IgD-negative memory B cell (primary cell): ENCODE measurements around the gene CCDC93. TPM values are rescaled to one million over a fixed set of nuclear protein-coding genes. Genes with fewer than 3 reads are reported as not detected.
"Not testable (repeated sequence)": the region's sequence is repeated elsewhere in the genome, so short reads cannot be mapped to it uniquely, and the experiment has no call there.

Source experiments
- H3K27ac Mint-ChIP-seq, 3 donors: one replicate each; pipeline ENCODE4 v1.8.0; 2020 to 2022; ENCODE audit warnings: mild to moderate bottlenecking in 3 of 3, mixed read lengths in 3 of 3, moderate library complexity in 1 of 3
- H3K27me3 Mint-ChIP-seq: one replicate; pipeline ENCODE4 v1.8.0; 2021; ENCODE audit warnings: mixed read lengths
- H3K36me3 Mint-ChIP-seq: one replicate; pipeline ENCODE4 v1.8.0; 2020; ENCODE audit warnings: mild to moderate bottlenecking, mixed read lengths
- H3K4me1 Mint-ChIP-seq, 3 donors: one replicate each; pipeline ENCODE4 v1.8.0; 2020 to 2022; ENCODE audit warnings: mixed read lengths in 3 of 3, mild to moderate bottlenecking in 1 of 3
- H3K4me3 Mint-ChIP-seq, 4 donors: one replicate each; pipeline ENCODE4 v1.8.0; 2020 to 2022; ENCODE audit warnings: mild to moderate bottlenecking in 4 of 4, mixed read lengths in 4 of 4, moderate library complexity in 3 of 4
- H3K9me3 Mint-ChIP-seq, 3 donors: one replicate each; pipeline ENCODE4 v1.8.0; 2020 to 2021; ENCODE audit warnings: mixed read lengths in 3 of 3, mild to moderate bottlenecking in 1 of 3
- polyA plus RNA-seq: library from polyadenylated mRNA; unstranded; fragments of 300-500 nt; fragmentation: Illumina TruSeq; gene quantifications from one replicate; pipeline ENCODE4 v1.2.3, GENCODE V29; 2021

The CCDC93 gene
- polyA plus RNA-seq, 1 donor from 2014 or later: 11.7 TPM

- Mint-ChIP-seq H3K36me3 (no peaks in the 10 kb centered on the region), H3K27ac (no peak overlapping the region), H3K9me3 (no peaks in the 10 kb centered on the region), H3K27me3 (peaks cover 5% of the 10 kb centered on the region), H3K4me3 (no peak overlapping the region), H3K4me1 (peaks cover 0 to 5% (median 1%) of the 10 kb centered on the region in 3 donors)
These were observed 6.0 kb upstream of the CCDC93 start for GRCh38 chr2:118019821-118020220.

GRCh38 chr2:118016911-118017310, 3.0 kb upstream of the CCDC93 start:
- Mint-ChIP-seq H3K36me3 (no peaks in the 10 kb centered on the region), H3K9me3 (no peaks in the 10 kb centered on the region), H3K27me3 (peaks cover 5% of the 10 kb centered on the region), H3K4me1 (peaks cover 10 to 13% (median 12%) of the 10 kb centered on the region in 3 donors), H3K27ac (peak overlapping the region in 1 of 3 donors; percentile 8), H3K4me3 (peak overlapping the region in 1 of 4 donors; percentile 90)

GRCh38 chr2:118015761-118016160, 1.9 kb upstream of the CCDC93 start:
- H3K27me3 Mint-ChIP-seq, H3K9me3 Mint-ChIP-seq, H3K36me3 Mint-ChIP-seq: not testable (repeated sequence)
- Mint-ChIP-seq H3K4me3 (peak overlapping the region in 1 of 4 donors; percentile 90), H3K27ac (peak overlapping the region; percentile 16 to 95 (median 20)), H3K4me1 (peaks cover 18 to 21% (median 20%) of the 10 kb centered on the region in 3 donors)

GRCh38 chr2:118014492-118014824, 588 bp upstream of the CCDC93 start:
- peaks cover 3% of the 10 kb centered on the region for H3K36me3 Mint-ChIP-seq
- H3K27ac Mint-ChIP-seq: peak overlapping the region; percentile 74 to 95 (median 89)
- H3K9me3 Mint-ChIP-seq: no peaks in the 10 kb centered on the region
- peaks cover 25 to 28% (median 26%) of the 10 kb centered on the region in 3 donors for H3K4me1 Mint-ChIP-seq
- H3K27me3 Mint-ChIP-seq: peaks cover 5% of the 10 kb centered on the region
- H3K4me3 Mint-ChIP-seq: peak overlapping the region; percentile 90 to 97 (median 94)

- peaks cover 3% of the 10 kb centered on the region for H3K36me3 Mint-ChIP-seq
- no peaks in the 10 kb centered on the region for H3K9me3 Mint-ChIP-seq
- H3K27ac Mint-ChIP-seq: peak overlapping the region; percentile 89 to 95 (median 91)
- H3K4me3 Mint-ChIP-seq: peak overlapping the region; percentile 90 to 97 (median 94)
- H3K4me1 Mint-ChIP-seq: peaks cover 25 to 29% (median 26%) of the 10 kb centered on the region in 3 donors
- peaks cover 2% of the 10 kb centered on the region for H3K27me3 Mint-ChIP-seq
These were observed 598 bp downstream of the CCDC93 start for GRCh38 chr2:118013221-118013723.

- Mint-ChIP-seq H3K27ac (peak overlapping the region; percentile 76 to 95 (median 91)), H3K4me3 (peak overlapping the region; percentile 90 to 97 (median 94)), H3K4me1 (peaks cover 25 to 29% (median 26%) of the 10 kb centered on the region in 3 donors)
These were observed 1.1 kb downstream of the CCDC93 start for GRCh38 chr2:118012778-118013177.

GRCh38 chr2:118010473-118010872, 3.4 kb downstream of the CCDC93 start:
- Mint-ChIP-seq H3K9me3 (no peaks in the 10 kb centered on the region), H3K27ac (peak overlapping the region in 1 of 3 donors; percentile 12), H3K4me3 (peak overlapping the region in 3 of 4 donors; percentile 11 to 67 (median 63)), H3K4me1 (peaks cover 26 to 29% (median 27%) of the 10 kb centered on the region in 3 donors), H3K36me3 (peaks cover 3% of the 10 kb centered on the region), H3K27me3 (no peaks in the 10 kb centered on the region)

More at GRCh38 chr2:118012778-118013177, 1.1 kb downstream of the CCDC93 start:
- Mint-ChIP-seq H3K36me3 (peaks cover 3% of the 10 kb centered on the region), H3K9me3 (no peaks in the 10 kb centered on the region), H3K27me3 (peaks cover 2% of the 10 kb centered on the region)

GRCh38 chr2:118006861-118007260, 7.0 kb downstream of the CCDC93 start:
- peak overlapping the region in 1 of 4 donors; percentile 30 for H3K4me3 Mint-ChIP-seq
- H3K9me3 Mint-ChIP-seq: no peaks in the 10 kb centered on the region
- H3K4me1 Mint-ChIP-seq: peaks cover 19 to 20% (median 19%) of the 10 kb centered on the region in 3 donors
- H3K27ac Mint-ChIP-seq: no peak overlapping the region
- H3K27me3 Mint-ChIP-seq: no peaks in the 10 kb centered on the region
- peaks cover 3% of the 10 kb centered on the region for H3K36me3 Mint-ChIP-seq

GRCh38 chr2:118006326-118006725, 7.5 kb downstream of the CCDC93 start:
- H3K27ac Mint-ChIP-seq: no peak overlapping the region
- H3K4me3 Mint-ChIP-seq: peak overlapping the region in 1 of 4 donors; percentile 30
- H3K27me3 Mint-ChIP-seq: no peaks in the 10 kb centered on the region
- H3K36me3 Mint-ChIP-seq: peaks cover 3% of the 10 kb centered on the region
- peaks cover 13 to 15% (median 14%) of the 10 kb centered on the region in 3 donors for H3K4me1 Mint-ChIP-seq
- H3K9me3 Mint-ChIP-seq: no peaks in the 10 kb centered on the region

- peak overlapping the region; percentile 40 to 91 (median 49) for H3K27ac Mint-ChIP-seq
- H3K27me3 Mint-ChIP-seq: no peaks in the 10 kb centered on the region
- peaks cover 5 to 7% (median 7%) of the 10 kb centered on the region in 3 donors for H3K4me1 Mint-ChIP-seq
- H3K36me3 Mint-ChIP-seq: peaks cover 1% of the 10 kb centered on the region
- H3K9me3 Mint-ChIP-seq: no peaks in the 10 kb centered on the region
- H3K4me3 Mint-ChIP-seq: no peak overlapping the region
These were observed 10.5 kb downstream of the CCDC93 start for GRCh38 chr2:118003396-118003824.

GRCh38 chr2:118000041-118000440, 13.8 kb downstream of the CCDC93 start:
- no peak overlapping the region for H3K4me3 Mint-ChIP-seq
- H3K9me3 Mint-ChIP-seq: no peaks in the 10 kb centered on the region
- H3K27me3 Mint-ChIP-seq: no peaks in the 10 kb centered on the region
- H3K4me1 Mint-ChIP-seq: peaks cover 5 to 7% (median 7%) of the 10 kb centered on the region in 3 donors
- H3K36me3 Mint-ChIP-seq: peaks cover 9% of the 10 kb centered on the region
- H3K27ac Mint-ChIP-seq: no peak overlapping the region

DNA sequence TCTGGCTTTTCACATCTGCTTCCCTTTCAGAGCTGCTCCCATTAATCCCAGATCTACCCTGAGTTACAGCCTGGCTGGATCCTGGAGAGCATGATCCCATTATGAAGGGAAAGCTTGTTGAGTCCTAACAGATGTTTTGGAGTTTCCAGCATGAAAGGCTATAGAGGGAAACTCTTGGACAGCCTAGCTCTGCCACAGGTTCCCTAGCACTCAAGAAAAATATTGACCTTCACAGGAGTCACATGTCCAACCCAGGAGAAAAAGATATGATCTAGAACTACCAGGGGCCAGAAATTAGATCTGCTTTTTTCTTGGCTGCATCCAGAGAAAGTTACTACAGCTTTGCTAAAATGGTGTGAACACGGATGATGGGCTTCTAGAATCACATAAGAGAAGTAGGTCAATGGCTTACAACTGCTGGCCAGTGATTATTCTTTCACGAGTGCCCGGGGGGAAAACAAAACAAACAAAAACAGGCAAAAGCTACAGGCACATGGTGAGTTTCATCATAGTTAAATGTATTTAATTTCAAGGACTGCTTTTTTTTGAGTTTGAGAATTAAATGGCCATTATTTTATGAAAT, 15.9 kb downstream of the CCDC93 start:
- Mint-ChIP-seq H3K36me3 (peaks cover 9% of the 10 kb centered on the region), H3K9me3 (no peaks in the 10 kb centered on the region), H3K4me1 (peaks cover 0 to 3% (median 2%) of the 10 kb centered on the region in 3 donors), H3K27me3 (no peaks in the 10 kb centered on the region), H3K4me3 (no peak overlapping the region), H3K27ac (no peak overlapping the region)

DNA sequence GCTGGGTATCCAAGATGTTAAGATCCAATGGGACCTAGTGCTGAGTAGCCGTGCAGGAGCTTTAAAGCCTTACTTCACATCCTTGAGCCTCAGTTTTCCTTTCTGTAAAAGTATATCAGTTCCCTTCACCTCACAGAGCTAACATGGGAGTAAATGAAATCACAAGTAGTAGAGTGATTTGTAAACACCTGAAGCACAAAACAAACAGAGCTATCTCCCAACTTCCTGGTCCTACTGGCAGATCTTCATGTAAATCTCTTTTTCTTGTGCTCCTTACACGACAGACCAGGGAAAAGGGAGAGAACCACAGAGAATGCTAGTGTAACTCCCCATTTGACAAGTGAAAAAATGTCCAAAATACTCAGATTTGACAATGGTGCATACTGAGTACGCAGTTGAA, 17.3 kb downstream of the CCDC93 start:
- peaks cover 9% of the 10 kb centered on the region for H3K36me3 Mint-ChIP-seq
- H3K4me3 Mint-ChIP-seq: peak overlapping the region in 1 of 4 donors; percentile 45
- H3K27ac Mint-ChIP-seq: no peak overlapping the region
- peaks cover 0 to 3% (median 2%) of the 10 kb centered on the region in 3 donors for H3K4me1 Mint-ChIP-seq
- no peaks in the 10 kb centered on the region for H3K9me3 Mint-ChIP-seq
- H3K27me3 Mint-ChIP-seq: no peaks in the 10 kb centered on the region

- Mint-ChIP-seq H3K4me1 (peaks cover 0 to 5% (median 3%) of the 10 kb centered on the region in 3 donors), H3K27me3 (no peaks in the 10 kb centered on the region), H3K36me3 (peaks cover 11% of the 10 kb centered on the region), H3K4me3 (no peak overlapping the region), H3K9me3 (peaks cover 0 to 5% (median 0%) of the 10 kb centered on the region in 3 donors), H3K27ac (no peak overlapping the region)
These were observed 19.1 kb downstream of the CCDC93 start for GRCh38 chr2:117994729-117995128.

DNA sequence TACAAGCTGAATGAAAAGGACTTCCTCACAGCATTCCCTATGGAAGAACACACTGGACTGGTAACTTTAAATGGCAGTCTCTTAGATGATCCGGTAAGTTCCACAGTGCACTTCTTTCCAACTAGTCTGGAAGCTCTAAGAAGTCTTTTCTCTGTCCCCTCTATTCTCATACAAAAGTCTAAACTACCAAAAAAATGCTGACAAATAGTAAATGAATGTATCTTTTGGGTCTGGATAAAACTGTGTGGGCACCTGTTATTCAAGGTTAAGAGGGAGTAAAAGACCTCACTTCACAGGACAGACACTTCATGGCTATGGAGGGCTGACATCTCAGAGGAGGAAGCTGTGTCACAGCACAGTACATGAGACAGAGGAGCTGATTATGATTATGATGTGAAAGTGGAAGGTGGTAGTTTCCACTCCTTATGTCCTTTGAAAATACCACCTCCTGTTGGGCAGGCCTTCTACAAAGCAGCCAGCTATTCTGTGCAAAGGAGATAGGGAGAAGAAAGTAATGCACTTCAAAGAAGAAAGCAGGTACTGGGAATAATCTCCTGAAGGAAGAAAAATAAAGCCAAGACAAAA, 23.9 kb downstream of the CCDC93 start:
- H3K4me3 Mint-ChIP-seq: no peak overlapping the region
- H3K27ac Mint-ChIP-seq: no peak overlapping the region
- peaks cover 2% of the 10 kb centered on the region for H3K36me3 Mint-ChIP-seq
- peaks cover 0 to 3% (median 1%) of the 10 kb centered on the region in 3 donors for H3K4me1 Mint-ChIP-seq
- peaks cover 0 to 5% (median 0%) of the 10 kb centered on the region in 3 donors for H3K9me3 Mint-ChIP-seq
- H3K27me3 Mint-ChIP-seq: no peaks in the 10 kb centered on the region
